ENCODE results near the gene KANTR.

KANTR gene

DNA sequence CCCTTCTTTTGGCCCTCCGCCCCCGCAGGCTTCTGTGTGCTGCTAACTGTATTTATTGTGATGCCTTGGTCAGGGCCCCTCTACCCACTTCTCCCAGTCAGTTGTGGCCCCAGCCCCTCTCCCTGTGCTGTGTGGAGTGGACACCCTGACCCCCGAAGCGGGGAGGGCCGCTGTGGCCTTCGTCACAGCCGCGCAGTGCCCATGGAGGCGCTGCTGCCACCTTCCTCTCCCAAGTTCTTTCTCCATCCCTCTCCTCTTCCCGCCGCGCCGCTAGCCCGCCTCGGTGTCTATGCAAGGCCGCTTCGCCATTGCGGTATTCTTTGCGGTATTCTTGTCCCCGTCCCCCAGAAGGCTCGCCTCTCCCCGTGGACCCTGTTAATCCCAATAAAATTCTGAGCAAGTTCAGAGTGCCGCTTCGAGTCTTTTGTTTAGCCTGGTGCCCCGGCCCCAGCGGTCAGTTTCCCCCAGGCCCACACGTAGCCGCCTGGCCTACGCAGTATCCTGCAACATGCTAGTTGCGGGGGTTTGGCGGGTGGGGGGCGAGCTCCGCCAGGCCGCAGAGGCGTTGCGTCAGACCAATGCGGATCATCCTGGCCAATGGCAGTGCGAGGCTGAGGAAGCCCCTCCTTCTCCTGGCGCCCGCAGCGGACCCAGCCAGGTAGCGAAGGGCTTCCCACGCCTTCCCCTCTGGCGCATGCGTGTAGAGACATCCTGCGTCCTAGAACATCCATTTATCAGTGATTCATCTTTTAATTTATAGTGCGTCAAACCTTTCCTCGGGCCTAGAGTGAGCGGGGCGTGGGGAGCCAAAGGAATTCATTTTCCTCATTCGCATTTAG lies 5.6 kb upstream of the KANTR start:
- H3K36me3 Mint-ChIP-seq (ENCODE audit: low read depth): peaks cover 39% of the 10 kb centered on the region
- H3K27me3 Mint-ChIP-seq: no peaks in the 10 kb centered on the region
- peak overlapping the region; percentile 82 for H3K4me3 Mint-ChIP-seq
- peaks cover 60% of the 10 kb centered on the region for H3K4me1 Mint-ChIP-seq (ENCODE audit: low read depth)
- H3K27ac Mint-ChIP-seq: peak overlapping the region; percentile 93
- no peaks in the 10 kb centered on the region for H3K9me3 Mint-ChIP-seq

DNA sequence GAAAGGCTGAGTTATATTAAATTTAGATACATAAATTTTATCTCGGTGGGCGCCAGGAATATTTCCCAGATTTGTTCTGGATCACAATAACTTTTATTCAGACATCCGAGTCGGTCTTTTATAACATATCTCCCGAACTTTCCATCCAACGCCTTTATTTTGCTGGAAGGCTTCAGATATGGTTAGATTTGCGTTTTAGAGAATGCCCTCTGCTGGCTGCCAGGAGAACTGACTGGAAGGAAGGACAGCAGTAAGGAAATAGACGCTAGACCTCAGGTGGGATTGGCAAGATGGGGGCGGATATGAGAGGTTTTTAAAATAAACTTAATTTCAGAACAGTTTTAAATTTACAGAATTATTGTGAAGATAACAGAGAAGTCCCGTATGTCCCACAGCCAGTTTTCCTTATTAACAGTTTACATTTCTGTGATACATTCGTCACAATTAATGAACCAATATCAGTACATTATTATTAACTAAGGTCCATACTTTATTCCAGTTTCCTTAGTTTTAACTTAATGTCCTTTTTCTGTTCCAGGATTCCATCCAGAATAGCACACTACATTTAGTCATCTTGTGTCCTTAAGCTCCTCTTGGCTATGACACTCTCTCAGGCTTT lies 4.6 kb upstream of the KANTR start:
- H3K27me3 Mint-ChIP-seq: no peaks in the 10 kb centered on the region
- H3K36me3 Mint-ChIP-seq (ENCODE audit: low read depth): peaks cover 34% of the 10 kb centered on the region
- peak overlapping the region; percentile 82 for H3K4me3 Mint-ChIP-seq
- no peaks in the 10 kb centered on the region for H3K9me3 Mint-ChIP-seq
- H3K27ac Mint-ChIP-seq: peak overlapping the region; percentile 93
- peaks cover 51% of the 10 kb centered on the region for H3K4me1 Mint-ChIP-seq (ENCODE audit: low read depth)

DNA sequence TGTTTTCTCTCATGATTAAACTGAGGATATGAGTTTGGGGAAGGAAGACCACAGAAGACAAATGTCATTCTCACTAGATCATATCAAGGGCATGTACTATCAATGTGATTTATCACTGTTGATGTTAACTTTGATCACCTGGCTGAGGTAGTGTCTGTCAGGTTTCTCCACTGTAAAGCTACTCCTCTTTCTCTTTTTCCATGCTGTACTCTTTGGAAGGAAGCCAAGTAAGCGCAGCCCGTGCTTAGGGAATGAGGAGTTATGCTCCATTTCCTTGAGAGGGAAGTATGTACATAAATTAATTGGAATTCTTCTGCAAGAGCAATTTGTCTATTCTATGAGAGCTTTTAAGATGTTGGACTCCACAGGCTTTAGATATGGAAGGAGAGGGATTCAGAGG lies 4.0 kb upstream of the KANTR start:
- Mint-ChIP-seq H3K27ac (no peak overlapping the region), H3K4me1 (ENCODE audit: low read depth) (peaks cover 50% of the 10 kb centered on the region), H3K27me3 (no peaks in the 10 kb centered on the region), H3K9me3 (no peaks in the 10 kb centered on the region), H3K36me3 (ENCODE audit: low read depth) (peaks cover 28% of the 10 kb centered on the region), H3K4me3 (no peak overlapping the region)

DNA sequence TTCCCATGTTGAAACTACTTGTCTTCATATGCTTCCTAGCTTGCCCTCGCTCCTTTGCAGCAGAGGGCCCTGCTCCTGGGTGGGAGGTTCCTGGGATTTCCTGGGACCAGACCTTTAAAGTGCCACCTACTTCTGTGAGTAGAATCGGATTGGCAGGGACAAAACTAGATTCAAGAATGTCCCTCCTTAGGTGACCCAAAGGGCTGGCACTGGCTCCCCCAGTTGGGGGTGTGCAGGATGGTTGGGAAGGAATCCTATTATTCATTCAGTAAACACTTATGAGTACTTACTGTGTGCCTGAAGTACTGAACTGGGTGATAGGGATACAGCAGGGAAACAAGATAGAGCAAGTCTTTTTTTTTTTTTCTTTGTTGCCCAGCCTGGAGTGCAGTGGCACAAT lies 2.6 kb upstream of the KANTR start:
- H3K9me3 Mint-ChIP-seq: no peaks in the 10 kb centered on the region
- no peaks in the 10 kb centered on the region for H3K27me3 Mint-ChIP-seq
- H3K4me3 Mint-ChIP-seq: no peak overlapping the region
- H3K27ac Mint-ChIP-seq: no peak overlapping the region
- peaks cover 44% of the 10 kb centered on the region for H3K4me1 Mint-ChIP-seq (ENCODE audit: low read depth)
- peaks cover 15% of the 10 kb centered on the region for H3K36me3 Mint-ChIP-seq (ENCODE audit: low read depth)

DNA sequence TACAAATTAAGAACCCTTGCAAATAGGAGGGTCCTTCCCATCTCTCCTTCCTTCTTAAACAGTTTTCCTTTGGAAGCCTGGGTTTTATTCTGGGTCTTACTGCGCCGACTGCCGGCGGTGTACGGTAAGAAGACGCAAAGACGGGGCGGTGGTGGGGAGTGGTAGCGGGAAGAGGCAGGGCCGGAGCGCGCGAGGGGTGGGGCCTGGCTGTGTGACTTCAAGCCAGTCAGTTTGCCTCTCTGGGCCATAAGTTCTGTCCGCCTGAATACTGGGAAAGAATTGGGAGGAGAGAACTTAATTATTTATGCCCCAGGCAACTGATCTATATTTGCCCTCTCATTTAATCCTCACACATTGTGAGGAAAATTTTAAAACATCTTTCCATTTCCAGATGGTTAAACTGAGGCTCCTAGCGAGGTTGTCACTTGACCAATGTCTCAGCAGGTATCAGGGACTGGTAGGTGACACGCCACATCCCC lies 726 bp upstream of the KANTR start:
- Mint-ChIP-seq H3K27ac (peak overlapping the region; percentile 92), H3K36me3 (ENCODE audit: low read depth) (peaks cover 3% of the 10 kb centered on the region), H3K4me1 (ENCODE audit: low read depth) (peaks cover 27% of the 10 kb centered on the region), H3K4me3 (peak overlapping the region; percentile 92), H3K27me3 (no peaks in the 10 kb centered on the region), H3K9me3 (no peaks in the 10 kb centered on the region)

DNA sequence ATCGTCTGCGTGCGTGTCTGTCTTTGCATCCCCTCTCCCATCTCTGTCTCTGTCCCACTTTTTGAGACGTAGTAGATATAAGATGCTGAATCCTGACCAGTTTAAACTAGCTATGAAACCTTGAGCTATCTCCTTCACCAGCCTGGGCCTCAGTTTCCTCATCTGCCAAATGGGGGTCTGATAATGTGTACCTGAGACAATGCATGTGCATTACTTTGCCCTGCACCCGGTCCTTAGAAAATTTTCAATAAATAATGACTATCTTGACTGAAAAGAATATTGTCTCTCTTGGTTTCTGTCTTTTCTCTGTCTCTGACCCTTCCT lies 602 bp downstream of the KANTR start:
- H3K27ac Mint-ChIP-seq: peak overlapping the region; percentile 81
- H3K9me3 Mint-ChIP-seq: no peaks in the 10 kb centered on the region
- H3K4me1 Mint-ChIP-seq (ENCODE audit: low read depth): peaks cover 17% of the 10 kb centered on the region
- no peaks in the 10 kb centered on the region for H3K27me3 Mint-ChIP-seq
- H3K4me3 Mint-ChIP-seq: peak overlapping the region; percentile 92
- H3K36me3 Mint-ChIP-seq (ENCODE audit: low read depth): peaks cover 4% of the 10 kb centered on the region

DNA sequence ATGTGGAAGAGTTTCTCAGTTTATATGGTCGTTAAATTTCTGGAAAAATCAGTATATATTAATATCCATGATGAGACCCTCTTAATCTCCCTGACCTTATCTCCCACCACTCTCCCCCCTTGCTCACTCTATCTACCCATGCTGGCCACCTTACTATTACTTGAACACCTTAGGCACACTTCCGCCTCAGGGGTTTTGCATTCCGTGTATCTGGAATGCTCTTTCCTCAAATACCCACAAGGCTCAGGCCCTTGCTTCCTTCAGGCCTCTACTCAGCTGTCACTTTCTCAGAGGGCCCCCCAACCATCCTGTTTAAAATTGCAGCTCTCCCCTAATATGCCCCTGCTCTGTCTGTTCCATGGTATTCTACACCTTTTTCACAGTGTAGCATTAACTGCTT lies 1.9 kb downstream of the KANTR start:
- H3K4me3 Mint-ChIP-seq: peak overlapping the region; percentile 35
- H3K27me3 Mint-ChIP-seq: no peaks in the 10 kb centered on the region
- peaks cover 6% of the 10 kb centered on the region for H3K36me3 Mint-ChIP-seq (ENCODE audit: low read depth)
- H3K4me1 Mint-ChIP-seq (ENCODE audit: low read depth): peaks cover 17% of the 10 kb centered on the region
- H3K27ac Mint-ChIP-seq: no peak overlapping the region
- no peaks in the 10 kb centered on the region for H3K9me3 Mint-ChIP-seq

DNA sequence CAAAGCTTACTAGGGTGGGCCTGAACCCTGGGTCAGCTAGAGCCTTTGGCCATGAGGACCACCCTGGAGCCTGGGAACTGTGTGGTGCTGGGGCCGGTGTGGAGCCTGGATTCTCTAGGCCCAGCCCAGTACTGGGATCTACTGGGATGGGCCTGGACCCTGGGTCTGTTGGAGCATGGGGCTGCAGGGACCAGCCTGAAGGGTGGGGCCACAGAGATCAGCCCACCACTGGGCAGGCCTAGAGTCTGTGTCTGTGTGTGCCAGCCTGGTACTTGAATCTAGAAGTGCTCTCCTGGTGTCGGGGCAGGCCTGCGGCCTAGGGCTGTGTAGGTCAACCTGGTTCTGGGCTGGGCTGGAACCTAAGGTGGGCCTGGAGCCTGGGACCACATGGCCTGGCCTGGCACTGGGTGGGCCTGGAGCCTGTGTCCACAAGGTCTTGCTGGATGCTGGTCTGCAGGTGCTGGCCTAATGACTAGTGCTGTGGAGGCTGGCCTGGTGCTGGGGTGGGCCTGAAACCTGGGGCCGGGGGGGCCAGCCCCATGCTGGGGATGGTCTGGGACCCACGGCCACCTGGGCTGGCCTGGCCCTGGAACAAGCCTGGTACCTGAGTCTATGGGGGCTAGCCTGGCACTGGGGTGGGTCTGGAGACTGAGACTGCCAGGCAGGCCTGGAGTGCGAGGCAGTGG lies 21.1 kb downstream of the KANTR start:
- H3K27me3 Mint-ChIP-seq: no peaks in the 10 kb centered on the region
- H3K4me1 Mint-ChIP-seq (ENCODE audit: low read depth): peaks cover 8% of the 10 kb centered on the region
- H3K27ac Mint-ChIP-seq: no peak overlapping the region
- H3K9me3 Mint-ChIP-seq: no peaks in the 10 kb centered on the region
- peaks cover 14% of the 10 kb centered on the region for H3K36me3 Mint-ChIP-seq (ENCODE audit: low read depth)
- no peak overlapping the region for H3K4me3 Mint-ChIP-seq

DNA sequence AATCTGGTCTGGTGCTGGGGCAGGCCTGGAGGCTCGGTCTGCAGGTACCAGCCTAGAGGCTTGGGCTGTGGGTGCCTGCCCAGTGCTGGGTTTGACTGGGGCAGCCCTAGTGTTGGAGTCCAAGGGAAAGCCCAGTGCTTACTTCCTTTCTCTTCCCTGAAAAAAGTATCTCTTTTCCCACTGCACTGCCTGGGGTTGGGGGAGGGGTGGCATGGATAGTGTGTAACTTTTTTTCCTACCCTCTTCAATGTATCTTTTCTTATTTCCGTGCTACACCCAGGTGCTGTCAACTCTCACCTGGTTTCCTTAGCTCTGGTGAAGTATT lies 21.6 kb downstream of the KANTR start:
- Mint-ChIP-seq H3K4me1 (ENCODE audit: low read depth) (peaks cover 8% of the 10 kb centered on the region), H3K27ac (peak overlapping the region; percentile 37), H3K27me3 (no peaks in the 10 kb centered on the region), H3K36me3 (ENCODE audit: low read depth) (peaks cover 14% of the 10 kb centered on the region), H3K4me3 (no peak overlapping the region), H3K9me3 (no peaks in the 10 kb centered on the region)

DNA sequence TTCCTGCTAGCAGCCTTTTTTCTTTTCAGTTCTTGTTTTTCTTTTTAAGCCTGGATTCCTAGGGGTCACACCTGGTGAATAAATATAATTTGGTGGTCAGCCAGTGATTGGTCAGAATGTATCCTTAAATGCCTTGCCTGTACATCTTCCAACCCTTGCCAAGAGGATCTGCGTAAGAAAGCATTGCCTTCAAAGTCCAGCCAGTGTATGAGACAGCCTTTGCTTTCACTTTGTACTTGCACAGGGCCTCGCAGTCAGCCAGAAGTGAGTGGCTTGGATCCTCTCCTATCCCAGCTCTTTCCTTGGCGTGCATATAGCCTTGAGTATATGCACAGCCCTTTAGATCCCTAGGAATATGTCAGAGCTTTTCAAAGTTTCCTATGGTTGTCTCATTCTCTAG lies 22.2 kb downstream of the KANTR start:
- no peak overlapping the region for H3K27ac Mint-ChIP-seq
- H3K4me1 Mint-ChIP-seq (ENCODE audit: low read depth): peaks cover 8% of the 10 kb centered on the region
- H3K9me3 Mint-ChIP-seq: no peaks in the 10 kb centered on the region
- peaks cover 14% of the 10 kb centered on the region for H3K36me3 Mint-ChIP-seq (ENCODE audit: low read depth)
- no peaks in the 10 kb centered on the region for H3K27me3 Mint-ChIP-seq
- H3K4me3 Mint-ChIP-seq: no peak overlapping the region

DNA sequence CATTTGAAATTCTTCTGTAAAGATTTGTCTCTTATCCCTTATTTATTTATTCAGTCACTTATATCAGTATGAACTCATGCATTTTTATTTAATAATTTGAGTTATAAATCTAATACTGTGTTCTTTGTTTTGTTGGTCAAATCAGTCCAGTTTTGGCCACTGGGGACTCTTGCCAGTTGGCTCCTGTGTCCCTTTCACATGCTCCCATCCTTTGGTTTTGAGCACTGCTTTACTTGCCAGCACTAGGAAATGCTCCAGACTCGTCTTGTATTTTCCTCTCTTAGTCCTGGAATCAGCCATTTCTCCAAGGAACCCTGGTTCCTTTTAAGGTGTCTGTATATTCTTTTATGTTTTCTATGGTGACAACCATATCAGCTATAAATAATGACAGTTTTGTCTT lies 28.1 kb downstream of the KANTR start:
- H3K36me3 Mint-ChIP-seq (ENCODE audit: low read depth): peaks cover 15% of the 10 kb centered on the region
- H3K27ac Mint-ChIP-seq: no peak overlapping the region
- no peaks in the 10 kb centered on the region for H3K27me3 Mint-ChIP-seq
- no peak overlapping the region for H3K4me3 Mint-ChIP-seq
- peaks cover 10% of the 10 kb centered on the region for H3K4me1 Mint-ChIP-seq (ENCODE audit: low read depth)
- no peaks in the 10 kb centered on the region for H3K9me3 Mint-ChIP-seq

DNA sequence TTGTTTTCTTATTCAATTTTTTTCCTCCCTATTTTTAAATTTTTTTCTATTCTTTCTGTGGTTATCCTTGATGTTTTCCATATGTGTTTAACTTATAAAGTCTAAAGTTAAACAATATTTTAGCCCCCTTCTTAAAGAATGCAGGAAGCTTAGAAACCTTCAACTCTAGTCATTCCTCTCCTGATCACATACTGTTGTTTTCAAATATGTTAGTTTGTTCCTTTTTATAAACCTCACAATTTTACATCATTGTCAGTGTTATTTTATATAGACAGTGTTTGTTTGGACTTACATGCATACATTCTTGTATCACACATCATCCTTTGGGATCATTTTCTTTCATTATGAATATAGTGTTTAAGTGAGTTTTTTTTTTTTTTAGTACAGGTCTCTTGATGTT lies 31.6 kb downstream of the KANTR start:
- peaks cover 15% of the 10 kb centered on the region for H3K36me3 Mint-ChIP-seq (ENCODE audit: low read depth)
- no peaks in the 10 kb centered on the region for H3K27me3 Mint-ChIP-seq
- peaks cover 10% of the 10 kb centered on the region for H3K4me1 Mint-ChIP-seq (ENCODE audit: low read depth)
- H3K4me3 Mint-ChIP-seq: no peak overlapping the region
- H3K9me3 Mint-ChIP-seq: no peaks in the 10 kb centered on the region
- no peak overlapping the region for H3K27ac Mint-ChIP-seq

DNA sequence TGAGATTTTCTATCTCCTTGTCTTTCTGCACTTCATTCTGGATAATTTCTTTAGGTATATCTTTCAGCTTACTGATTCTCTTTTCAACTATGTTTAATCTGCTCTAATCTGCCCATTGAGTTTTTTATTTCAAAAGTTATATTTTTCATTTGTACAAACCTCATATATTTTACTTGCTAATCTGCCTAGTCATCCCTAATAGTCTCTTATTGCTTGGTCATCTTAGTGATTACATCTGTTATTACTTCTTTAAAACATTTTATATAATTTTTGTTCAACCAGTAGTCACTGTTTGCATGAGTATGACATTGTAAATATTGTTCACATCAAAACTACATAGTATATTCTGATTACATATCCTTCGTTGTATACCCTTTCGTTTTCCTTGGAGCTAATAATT lies 32.4 kb downstream of the KANTR start:
- peaks cover 15% of the 10 kb centered on the region for H3K36me3 Mint-ChIP-seq (ENCODE audit: low read depth)
- H3K27me3 Mint-ChIP-seq: no peaks in the 10 kb centered on the region
- H3K27ac Mint-ChIP-seq: no peak overlapping the region
- H3K9me3 Mint-ChIP-seq: no peaks in the 10 kb centered on the region
- peaks cover 10% of the 10 kb centered on the region for H3K4me1 Mint-ChIP-seq (ENCODE audit: low read depth)
- no peak overlapping the region for H3K4me3 Mint-ChIP-seq

DNA sequence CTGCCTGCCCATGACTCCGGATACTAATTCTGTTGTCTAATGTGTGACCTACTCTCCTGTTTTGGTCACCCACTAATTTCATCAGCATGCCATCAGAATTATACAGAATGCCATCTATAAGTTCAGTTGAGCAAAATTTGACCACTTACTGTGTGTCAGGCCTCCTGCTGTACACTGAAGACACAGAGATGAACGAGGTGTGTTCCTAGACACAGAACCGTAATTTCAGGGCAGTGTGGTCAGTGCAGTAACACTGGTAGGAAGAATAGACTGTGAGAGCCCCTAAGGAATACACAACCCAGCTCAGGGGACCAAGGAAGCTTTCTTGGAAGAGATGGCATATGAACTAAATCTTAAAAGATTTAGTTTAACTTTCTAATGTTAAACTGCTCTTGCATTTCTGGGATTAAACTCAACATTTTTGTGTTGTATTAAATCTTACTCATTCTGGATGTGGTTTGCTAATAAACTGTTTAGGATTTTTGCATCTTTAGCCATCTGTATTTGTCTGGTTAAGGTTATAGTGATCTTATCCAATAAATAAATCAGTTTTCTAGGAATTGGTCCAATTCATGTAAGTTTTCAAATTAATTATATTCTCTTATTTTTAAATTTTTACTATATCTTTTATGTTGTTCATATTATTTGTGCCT lies 34.3 kb downstream of the KANTR start:
- Mint-ChIP-seq H3K27me3 (no peaks in the 10 kb centered on the region), H3K9me3 (no peaks in the 10 kb centered on the region), H3K27ac (no peak overlapping the region), H3K4me1 (ENCODE audit: low read depth) (peaks cover 10% of the 10 kb centered on the region), H3K36me3 (ENCODE audit: low read depth) (peaks cover 15% of the 10 kb centered on the region), H3K4me3 (no peak overlapping the region)

DNA sequence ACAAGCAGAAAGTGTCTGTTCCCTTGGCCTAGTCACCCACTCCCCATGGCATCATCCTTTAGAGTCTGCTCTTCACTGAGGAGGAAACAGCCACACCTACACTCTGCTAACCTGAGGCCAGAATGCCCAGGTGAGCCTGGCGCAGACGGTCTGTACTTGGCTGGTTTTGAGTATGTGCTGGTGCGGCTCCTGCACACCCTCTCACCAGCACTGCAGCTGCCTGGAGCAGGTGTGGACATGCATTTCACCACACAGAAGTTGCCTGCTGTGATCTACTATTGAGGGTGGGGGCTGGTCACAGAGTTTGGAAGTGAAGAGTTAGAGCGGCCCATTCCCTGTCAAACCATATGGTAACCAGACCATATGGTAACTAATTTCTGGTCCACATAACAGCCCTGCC lies 39.5 kb downstream of the KANTR start:
- no peaks in the 10 kb centered on the region for H3K36me3 Mint-ChIP-seq (ENCODE audit: low read depth)
- no peak overlapping the region for H3K4me3 Mint-ChIP-seq
- no peaks in the 10 kb centered on the region for H3K9me3 Mint-ChIP-seq
- no peaks in the 10 kb centered on the region for H3K27me3 Mint-ChIP-seq
- no peak overlapping the region for H3K27ac Mint-ChIP-seq
- no peaks in the 10 kb centered on the region for H3K4me1 Mint-ChIP-seq (ENCODE audit: low read depth)

Data from stimulated activated naive CD8-positive, alpha-beta T cell treated with anti-CD3 and anti-CD28 coated beads, Interleukin-15, Interleukin-2, amounts not matched to agents 100 ng/mL and 50 ng/mL, for 24 hours (primary cell).